Bronchial epithelial cell (primary cell): Measurements from ENCODE around the gene SCUBE2. TPM values are rescaled to one million over a fixed set of nuclear protein-coding genes. Genes with fewer than 3 reads are reported as not detected.
"Not testable (repeated sequence)": the region's sequence is repeated elsewhere in the genome, so short reads cannot be mapped to it uniquely, and the experiment has no call there.

Experiments
- DNase-seq: peaks from one replicate; pipeline ENCODE4 v3.0.0-alpha.2; 2010; ENCODE audit warnings: low read depth
- FAIRE-seq: peaks from 2 replicates; lab custom pipeline; 2011; peaks lifted over from hg19 to GRCh38; lab: Jason Lieb, UNC
- H3K27me3 ChIP-seq: 2 replicates; pipeline ENCODE4 v1.5.1; 2011; ENCODE audit warnings: low read length; ENCODE audit not compliant: control insufficient read depth, insufficient read depth
- H3K36me3 ChIP-seq: 2 replicates; pipeline ENCODE4 v1.5.1; 2011; ENCODE audit warnings: low read length; ENCODE audit not compliant: control insufficient read depth, insufficient read depth
- H3K4me3 ChIP-seq: 2 replicates; pipeline ENCODE4 v1.5.1; 2011; ENCODE audit warnings: mild to moderate bottlenecking, low read depth, low read length, control low read depth
- CTCF ChIP-seq: IDR thresholded peaks from 2 replicates; pipeline ENCODE4 v1.5.1; 2011; ENCODE audit warnings: mild to moderate bottlenecking, moderate library complexity, low read length, control low read depth, inconsistent platforms; ENCODE audit not compliant: insufficient read depth, severe bottlenecking
- total RNA-seq: library from RNA; depleted of rRNA; stranded (reverse); fragments of >200 nt; gene quantifications from 2 replicates; pipeline ENCODE4 v1.2.1, GENCODE V29; 2014

Gene SCUBE2
- total RNA-seq, 1 donor from 2014 or later: not detected

GRCh38 chr11:8988329-8989234 is 102.8 kb downstream of the SCUBE2 start:
- H3K4me3 ChIP-seq: no peak overlapping the region
- H3K36me3 ChIP-seq: no peaks in the 10 kb centered on the region
- FAIRE-seq (no peak), DNase-seq (peak; percentile 71)
- no peaks in the 10 kb centered on the region for H3K27me3 ChIP-seq
- no peak for TF ChIP-seq CTCF

- DNase-seq (no peak), FAIRE-seq (no peak)
- H3K27me3 ChIP-seq: no peaks in the 10 kb centered on the region
- TF ChIP-seq CTCF: no peak
- H3K4me3 ChIP-seq: no peak overlapping the region
- no peaks in the 10 kb centered on the region for H3K36me3 ChIP-seq
Measured at GRCh38 chr11:8987446-8987845, 104.0 kb downstream of the SCUBE2 start.

GRCh38 chr11:8986772-8987171 is 104.6 kb downstream of the SCUBE2 start:
- H3K27me3 ChIP-seq: not testable (repeated sequence)

GRCh38 chr11:8985462-8985861 is 105.9 kb downstream of the SCUBE2 start:
- Histone ChIP-seq H3K27me3 (no peaks in the 10 kb centered on the region), H3K36me3 (no peaks in the 10 kb centered on the region), H3K4me3 (no peak overlapping the region)
- DNase-seq: no peak
- no peak for FAIRE-seq
- no peak for TF ChIP-seq CTCF

More at GRCh38 chr11:8986772-8987171, 104.6 kb downstream of the SCUBE2 start:
- not testable (repeated sequence) for DNase-seq, H3K4me3 ChIP-seq, FAIRE-seq, H3K36me3 ChIP-seq

GRCh38 chr11:8983552-8983951 is 107.8 kb downstream of the SCUBE2 start:
- no peak for TF ChIP-seq CTCF
- DNase-seq (no peak), FAIRE-seq (no peak)
- Histone ChIP-seq H3K27me3 (no peaks in the 10 kb centered on the region), H3K4me3 (no peak overlapping the region), H3K36me3 (no peaks in the 10 kb centered on the region)

GRCh38 chr11:8980485-8980884 is 110.9 kb downstream of the SCUBE2 start:
- H3K27me3 ChIP-seq: no peaks in the 10 kb centered on the region
- no peak for FAIRE-seq

GRCh38 chr11:8979365-8979764 is 112.0 kb downstream of the SCUBE2 start:
- not testable (repeated sequence) for DNase-seq, H3K36me3 ChIP-seq, H3K4me3 ChIP-seq, H3K27me3 ChIP-seq, FAIRE-seq

More at GRCh38 chr11:8980485-8980884, 110.9 kb downstream of the SCUBE2 start:
- no peak for TF ChIP-seq CTCF
- Histone ChIP-seq H3K36me3 (no peaks in the 10 kb centered on the region), H3K4me3 (no peak overlapping the region)
- no peak for DNase-seq
